Measurements from ENCODE around the gene LEF1. TPM values are rescaled to one million over a fixed set of nuclear protein-coding genes. Genes with fewer than 3 reads are reported as not detected.

The LEF1 gene
- total and polyA plus RNA-seq, 2 experiments from 2014 or later, result 0.50 to 0.73 TPM

- no peak for TF ChIP-seq JUNB (IDR thresholded peaks at IDR 0.05; ENCODE audit: unreplicated experiment)
- no peak for TF ChIP-seq EZH2phosphoT487 (IDR thresholded peaks at IDR 0.05; ENCODE audit: unreplicated experiment)
- no peak for TF ChIP-seq ZNF331 (CRISPR knock-in tag; IDR thresholded peaks at IDR 0.05; ENCODE audit: low read depth)
- TF ChIP-seq REST (IDR thresholded peaks at IDR 0.05; ENCODE audit: unreplicated experiment), result no peak
- TF ChIP-seq ETS1 (IDR thresholded peaks at IDR 0.05), result no peak
- TF ChIP-seq POLR2AphosphoS5 (IDR thresholded peaks at IDR 0.05; ENCODE audit: low read depth), result no peak
- no peak for TF ChIP-seq NANOG (IDR thresholded peaks at IDR 0.05; ENCODE audit: borderline replicate concordance)
- no peak for TF ChIP-seq CREB1 (CRISPR knock-in tag; IDR thresholded peaks at IDR 0.05; ENCODE audit: low read depth)
- TF ChIP-seq STAT1 (IDR thresholded peaks at IDR 0.05; ENCODE audit: unreplicated experiment), result no peak
These were observed 6.1 kb upstream of the LEF1 start (continued) for GRCh38 chr4:108174856-108175255.

GRCh38 chr4:108173599-108174057, 4.9 kb upstream of the LEF1 start:
- peaks cover 33% of the 10 kb centered on the region for H3K4me1 Mint-ChIP-seq
- peaks cover 68% of the 10 kb centered on the region for H3K27me3 Mint-ChIP-seq (ENCODE audit: insufficient read depth, low read depth, poor library complexity)
- no peaks in the 10 kb centered on the region for H3K36me3 Mint-ChIP-seq (ENCODE audit: low read depth)
- peak overlapping the region; percentile 58 for H3K4me3 ChIP-seq
- peaks cover 92% of the 10 kb centered on the region for H3K27me3 ChIP-seq (ENCODE audit: insufficient read depth)
- peak overlapping the region; percentile 96 for H3K4me2 ChIP-seq
- H3K79me2 ChIP-seq (replicated peaks; ENCODE audit: insufficient read depth), result no peaks in the 10 kb centered on the region
- H4K20me1 ChIP-seq (replicated peaks; ENCODE audit: insufficient read depth), result peaks cover 23% of the 10 kb centered on the region
- TF ChIP-seq NANOG (IDR thresholded peaks at IDR 0.05; ENCODE audit: borderline replicate concordance), result no peak
- peak; percentile 61 for TF ChIP-seq EZH2 (IDR thresholded peaks at IDR 0.05; ENCODE audit: low read depth, unreplicated experiment)
- H3K9me3 Mint-ChIP-seq, result peaks cover 3% of the 10 kb centered on the region; the same call in 1 of the 3 replicates
- H2AFZ ChIP-seq, result no peak overlapping the region; the same call in 1 of the 2 replicates
- H3K4me1 ChIP-seq (ENCODE audit: insufficient read depth), result peaks cover 37% of the 10 kb centered on the region
- H3K27ac ChIP-seq (ENCODE audit: low read depth), result no peak overlapping the region
- H3K27ac Mint-ChIP-seq, result no peak overlapping the region
- H3K36me3 ChIP-seq (ENCODE audit: insufficient read depth), result no peaks in the 10 kb centered on the region
- DNase-seq (ENCODE audit: low spot score), result no peak
- ATAC-seq, result no peak
- H3F3A ChIP-seq (replicated peaks; ENCODE audit: low read depth), result peaks cover 36% of the 10 kb centered on the region
- H3K9me2 ChIP-seq (ENCODE audit: insufficient read depth), result no peaks in the 10 kb centered on the region
- peak overlapping the region; percentile 75 for H3K4me3 Mint-ChIP-seq

Measured in GM23338 (cell line).